CD8-positive, alpha-beta memory T cell (primary cell): ENCODE results near the gene TESMIN. TPM values are rescaled to one million over a fixed set of nuclear protein-coding genes. Genes with fewer than 3 reads are reported as not detected.

Experiments
- CTCF ChIA-PET: fragments of 350-600 bp; sonication (Branson Sonifier 250); formaldehyde crosslinking; loops from one replicate; lab custom pipeline; 2021; ENCODE audit warnings: antibody characterized with exemption; lab: Charles Lee
- POLR2A ChIA-PET: fragments of 350-600 bp; sonication (Branson Sonifier 250); formaldehyde crosslinking; loops from one replicate; lab custom pipeline; 2021; ENCODE audit warnings: antibody characterized with exemption; lab: Charles Lee
- DNase-seq, 5 donors: peaks; one replicate each; pipeline versions ENCODE4 v3.0.0 to v3.0.0-alpha.2; 2020 to 2022; ENCODE audit warnings: mixed read lengths in 1 of 5
- H3K27ac ChIP-seq: one replicate; pipeline ENCODE4 v1.7.0; 2013; ENCODE audit warnings: low read depth, mild to moderate bottlenecking, low read length, moderate library complexity
- H3K27me3 ChIP-seq: 2 replicates; pipeline ENCODE4 v1.7.0; 2013; ENCODE audit warnings: low read length, mild to moderate bottlenecking; ENCODE audit not compliant: insufficient read depth, poor library complexity, severe bottlenecking
- H3K36me3 ChIP-seq: 2 replicates; pipeline ENCODE4 v1.7.0; 2013; ENCODE audit warnings: mild to moderate bottlenecking, low read length, moderate library complexity; ENCODE audit not compliant: insufficient read depth
- H3K4me1 ChIP-seq: 2 replicates; pipeline ENCODE4 v1.7.0; 2013; ENCODE audit warnings: mild to moderate bottlenecking, low read length, moderate library complexity; ENCODE audit not compliant: insufficient read depth
- H3K4me3 ChIP-seq: 2 replicates; pipeline ENCODE4 v1.7.0; 2013; ENCODE audit warnings: mild to moderate bottlenecking, low read length
- H3K9me3 ChIP-seq: 2 replicates; pipeline ENCODE4 v1.7.0; 2013; ENCODE audit warnings: mild to moderate bottlenecking, low read length
- H3K27ac Mint-ChIP-seq, 8 donors: one replicate each; pipeline ENCODE4 v1.8.0; 2020 to 2021; ENCODE audit warnings: mixed read lengths in 8 of 8, mild to moderate bottlenecking in 6 of 8, inconsistent platforms in 3 of 8, moderate library complexity in 3 of 8
- H3K27me3 Mint-ChIP-seq, 2 donors: one replicate each; pipeline ENCODE4 v1.8.0; 2020 to 2021; ENCODE audit warnings: mixed read lengths in 2 of 2, mild to moderate bottlenecking in 1 of 2, moderate library complexity in 1 of 2
- H3K36me3 Mint-ChIP-seq, 3 donors: one replicate each; pipeline ENCODE4 v1.8.0; 2020 to 2021; ENCODE audit warnings: mixed read lengths in 3 of 3, inconsistent platforms in 1 of 3, mild to moderate bottlenecking in 1 of 3
- H3K4me1 Mint-ChIP-seq, 3 donors: one replicate each; pipeline ENCODE4 v1.8.0; 2020 to 2021; ENCODE audit warnings: mixed read lengths in 3 of 3, inconsistent platforms in 1 of 3, mild to moderate bottlenecking in 1 of 3
- H3K4me3 Mint-ChIP-seq, 7 donors: one replicate each; pipeline ENCODE4 v1.8.0; 2020 to 2021; ENCODE audit warnings: mixed read lengths in 7 of 7, mild to moderate bottlenecking in 6 of 7, moderate library complexity in 4 of 7, inconsistent platforms in 2 of 7
- H3K9me3 Mint-ChIP-seq, 5 donors: one replicate each; pipeline ENCODE4 v1.8.0; 2020 to 2022; ENCODE audit warnings: mixed read lengths in 5 of 5, mild to moderate bottlenecking in 3 of 5, moderate library complexity in 2 of 5, inconsistent platforms in 1 of 5
- polyA plus RNA-seq: library from polyadenylated mRNA; unstranded; fragments of 300-500 nt; fragmentation: Illumina TruSeq; gene quantifications from one replicate; pipeline ENCODE4 v1.2.3, GENCODE V29; 2021
- total RNA-seq, 2 experiments: library from RNA; stranded (reverse); gene quantifications; one replicate each; pipeline ENCODE4 v1.2.3, GENCODE V29; 2021

Gene TESMIN
- total and polyA plus RNA-seq, 3 experiments from 2014 or later: 1.3 to 3.2 (median 1.3) TPM

- no peaks in the 10 kb centered on the region for H3K27me3 Mint-ChIP-seq
- no peak for DNase-seq
- peaks cover 0 to 29% (median 10%) of the 10 kb centered on the region in 3 donors for H3K36me3 Mint-ChIP-seq
- no peaks in the 10 kb centered on the region for H3K4me1 Mint-ChIP-seq
- H3K9me3 Mint-ChIP-seq: no peaks in the 10 kb centered on the region
- Histone ChIP-seq H3K27me3 (no peaks in the 10 kb centered on the region), H3K4me1 (no peaks in the 10 kb centered on the region), H3K4me3 (no peak overlapping the region), H3K9me3 (no peaks in the 10 kb centered on the region), H3K27ac (no peak overlapping the region), H3K36me3 (no peaks in the 10 kb centered on the region)
- ChIA-PET POLR2A (interaction anchor here (0.6 kb wide), 1 partner anchor 230 kb away, joined by 3 read pairs; no protein-coding TSS in a partner anchor), CTCF (no interaction called here)
- H3K27ac Mint-ChIP-seq: no peak overlapping the region
- H3K4me3 Mint-ChIP-seq: no peak overlapping the region
Measured at GRCh38 chr11:68743539-68743938, 7.8 kb downstream of the TESMIN start.

- Mint-ChIP-seq H3K27me3 (no peaks in the 10 kb centered on the region), H3K4me3 (no peak overlapping the region), H3K9me3 (no peaks in the 10 kb centered on the region), H3K36me3 (peaks cover 4 to 32% (median 13%) of the 10 kb centered on the region in 3 donors), H3K4me1 (no peaks in the 10 kb centered on the region), H3K27ac (peak overlapping the region in 1 of 8 donors; percentile 62)
- ChIA-PET CTCF (no interaction called here), POLR2A (no interaction called here)
- DNase-seq: no peak
- H3K27me3 ChIP-seq: no peaks in the 10 kb centered on the region
- H3K9me3 ChIP-seq: no peaks in the 10 kb centered on the region
- H3K4me1 ChIP-seq: no peaks in the 10 kb centered on the region
- H3K36me3 ChIP-seq: no peaks in the 10 kb centered on the region
- no peak overlapping the region for H3K27ac ChIP-seq
- H3K4me3 ChIP-seq: no peak overlapping the region
Measured at GRCh38 chr11:68741463-68741862, 9.9 kb downstream of the TESMIN start.

DNA sequence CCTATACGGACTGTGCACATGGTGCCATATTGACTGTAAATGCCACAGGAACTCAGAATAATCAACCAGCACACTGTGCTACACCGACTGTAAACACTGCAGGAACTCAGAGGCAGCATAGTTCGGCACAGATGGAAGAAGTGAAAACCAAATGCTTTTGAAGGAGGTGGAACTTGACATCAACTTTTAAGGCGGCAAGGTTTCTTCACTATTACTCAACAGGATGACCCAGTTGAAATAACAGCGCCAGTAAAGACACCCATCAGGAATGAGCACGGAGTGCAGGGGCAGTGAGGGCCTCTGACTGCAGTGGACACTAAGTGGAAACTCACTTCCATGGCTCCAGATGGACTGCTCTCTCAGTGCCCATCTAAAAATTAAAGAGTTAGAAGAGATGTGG lies 15.7 kb downstream of the TESMIN start:
- no peak for DNase-seq

DNA sequence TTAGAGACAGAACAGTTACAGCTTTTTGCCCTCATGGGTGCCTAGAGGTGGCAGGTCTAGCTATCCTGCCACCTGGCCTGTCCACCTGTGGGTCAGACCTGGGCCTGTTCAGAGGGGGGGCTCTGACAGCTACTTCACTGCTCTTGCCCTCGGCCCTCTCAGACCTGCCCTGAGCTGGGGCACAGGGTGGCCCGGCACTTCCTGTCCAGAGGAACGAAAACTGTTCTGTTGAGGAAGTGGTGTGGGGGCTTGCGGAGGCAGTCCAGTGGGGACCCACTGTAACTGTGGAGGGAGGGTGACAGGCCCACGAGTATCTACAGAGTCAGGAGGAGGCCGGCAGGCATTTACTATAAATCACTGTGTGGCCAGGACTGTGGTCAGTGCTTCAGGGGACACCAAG lies 16.2 kb downstream of the TESMIN start:
- Histone ChIP-seq H3K9me3 (no peaks in the 10 kb centered on the region), H3K36me3 (no peaks in the 10 kb centered on the region), H3K27me3 (no peaks in the 10 kb centered on the region), H3K27ac (no peak overlapping the region), H3K4me3 (no peak overlapping the region), H3K4me1 (no peaks in the 10 kb centered on the region)
- no peak overlapping the region for H3K27ac Mint-ChIP-seq
- no peaks in the 10 kb centered on the region for H3K9me3 Mint-ChIP-seq
- no peak for DNase-seq
- H3K27me3 Mint-ChIP-seq: no peaks in the 10 kb centered on the region
- H3K4me3 Mint-ChIP-seq: no peak overlapping the region
- CTCF ChIA-PET: no interaction called here
- H3K36me3 Mint-ChIP-seq: peaks cover 4 to 14% (median 8%) of the 10 kb centered on the region in 3 donors
- no peaks in the 10 kb centered on the region for H3K4me1 Mint-ChIP-seq
- POLR2A ChIA-PET: no interaction called here

More for the DNA sequence above, 15.7 kb downstream of the TESMIN start:
- H3K27me3 ChIP-seq: no peaks in the 10 kb centered on the region
- Mint-ChIP-seq H3K4me1 (no peaks in the 10 kb centered on the region), H3K27me3 (no peaks in the 10 kb centered on the region), H3K36me3 (peaks cover 4 to 14% (median 8%) of the 10 kb centered on the region in 3 donors), H3K27ac (peak overlapping the region in 1 of 8 donors; percentile 6), H3K9me3 (no peaks in the 10 kb centered on the region), H3K4me3 (no peak overlapping the region)
- no peak overlapping the region for H3K4me3 ChIP-seq
- no peaks in the 10 kb centered on the region for H3K4me1 ChIP-seq
- ChIA-PET CTCF (no interaction called here), POLR2A (no interaction called here)
- H3K27ac ChIP-seq: no peak overlapping the region
- no peaks in the 10 kb centered on the region for H3K9me3 ChIP-seq
- H3K36me3 ChIP-seq: no peaks in the 10 kb centered on the region

DNA sequence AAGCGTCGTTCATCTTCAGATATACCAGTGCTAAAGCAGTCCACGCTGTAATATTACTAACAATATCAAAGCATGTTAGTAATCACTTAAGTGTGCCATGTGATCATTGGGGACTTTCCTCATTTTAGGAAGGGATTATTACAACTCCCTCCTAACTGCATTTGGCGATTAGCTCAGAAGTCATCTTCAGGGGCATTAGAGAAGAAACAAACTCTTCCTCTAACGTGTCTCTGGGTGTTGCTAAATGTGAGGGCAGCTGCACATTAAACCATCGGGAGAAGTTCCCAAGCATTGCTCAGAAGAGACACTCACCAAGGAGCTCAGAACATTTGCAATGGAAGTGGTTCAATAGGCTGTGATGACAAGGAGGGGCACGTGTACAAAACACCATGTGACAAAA lies 17.2 kb downstream of the TESMIN start:
- H3K9me3 Mint-ChIP-seq: no peaks in the 10 kb centered on the region

DNA sequence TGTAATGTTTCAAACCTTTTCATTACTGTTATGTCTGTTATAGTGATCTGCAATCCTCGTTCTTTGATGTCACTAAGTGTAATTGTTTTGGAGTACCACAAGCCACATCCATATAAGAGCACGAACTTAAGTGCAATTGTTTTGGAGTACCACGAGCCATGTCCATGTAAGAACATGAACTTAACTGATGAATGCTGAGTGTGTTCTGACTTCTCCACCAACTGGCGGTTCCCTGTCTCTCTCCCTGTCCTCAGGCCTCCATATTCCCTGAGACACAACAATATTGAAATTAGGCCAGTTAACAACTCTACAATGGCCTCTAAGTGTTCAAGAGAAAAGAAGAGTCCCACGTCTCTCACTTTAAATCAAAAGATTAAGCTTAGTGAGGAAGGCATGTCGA lies 23.5 kb downstream of the TESMIN start:
- H3K4me3 Mint-ChIP-seq: no peak overlapping the region
- Histone ChIP-seq H3K9me3 (no peaks in the 10 kb centered on the region), H3K27ac (no peak overlapping the region), H3K4me3 (no peak overlapping the region), H3K4me1 (no peaks in the 10 kb centered on the region), H3K36me3 (no peaks in the 10 kb centered on the region), H3K27me3 (no peaks in the 10 kb centered on the region)
- no peaks in the 10 kb centered on the region for H3K4me1 Mint-ChIP-seq
- ChIA-PET POLR2A (no interaction called here), CTCF (no interaction called here)
- H3K27me3 Mint-ChIP-seq: no peaks in the 10 kb centered on the region
- no peak for DNase-seq
- no peak overlapping the region for H3K27ac Mint-ChIP-seq
- no peaks in the 10 kb centered on the region for H3K9me3 Mint-ChIP-seq
- H3K36me3 Mint-ChIP-seq: no peaks in the 10 kb centered on the region

More for the DNA sequence above, 17.2 kb downstream of the TESMIN start:
- no peaks in the 10 kb centered on the region for H3K4me1 Mint-ChIP-seq
- no peak overlapping the region for H3K4me3 Mint-ChIP-seq
- DNase-seq: no peak
- H3K4me1 ChIP-seq: no peaks in the 10 kb centered on the region
- H3K36me3 Mint-ChIP-seq: peaks cover 4 to 10% (median 8%) of the 10 kb centered on the region in 3 donors
- H3K36me3 ChIP-seq: no peaks in the 10 kb centered on the region
- POLR2A ChIA-PET: no interaction called here
- H3K27me3 Mint-ChIP-seq: no peaks in the 10 kb centered on the region
- no peaks in the 10 kb centered on the region for H3K27me3 ChIP-seq
- CTCF ChIA-PET: no interaction called here
- H3K27ac ChIP-seq: no peak overlapping the region
- no peak overlapping the region for H3K4me3 ChIP-seq
- H3K9me3 ChIP-seq: no peaks in the 10 kb centered on the region
- no peak overlapping the region for H3K27ac Mint-ChIP-seq

DNA sequence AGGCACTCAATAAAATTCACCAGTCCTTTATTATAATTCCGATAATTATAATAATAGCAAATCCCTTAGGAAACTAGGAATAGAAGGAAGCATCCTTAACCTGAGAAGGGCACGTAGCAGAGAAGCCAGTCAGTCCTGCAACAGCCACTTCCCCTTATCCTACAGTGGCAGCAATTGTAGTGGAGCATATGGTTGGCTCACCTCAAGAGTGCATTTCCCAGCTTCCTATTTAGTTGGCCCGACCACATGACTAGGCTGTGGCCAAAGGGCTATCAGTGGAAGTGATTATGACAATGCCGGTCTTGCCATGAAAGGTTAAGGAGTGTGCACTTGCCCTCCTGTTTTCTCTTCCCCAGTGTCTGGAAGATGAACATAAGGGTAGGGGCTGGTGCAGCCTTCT lies 27.0 kb downstream of the TESMIN start:
- Mint-ChIP-seq H3K9me3 (peaks cover 3 to 11% (median 10%) of the 10 kb centered on the region in 5 donors), H3K36me3 (peaks cover 8 to 25% (median 10%) of the 10 kb centered on the region in 3 donors), H3K4me1 (no peaks in the 10 kb centered on the region), H3K27me3 (peaks cover 4 to 5% of the 10 kb centered on the region in 2 donors), H3K27ac (no peak overlapping the region), H3K4me3 (no peak overlapping the region)
- Histone ChIP-seq H3K27me3 (no peaks in the 10 kb centered on the region), H3K36me3 (no peaks in the 10 kb centered on the region), H3K4me3 (no peak overlapping the region), H3K4me1 (no peaks in the 10 kb centered on the region), H3K27ac (no peak overlapping the region), H3K9me3 (no peaks in the 10 kb centered on the region)
- no peak for DNase-seq
- ChIA-PET POLR2A (no interaction called here), CTCF (no interaction called here)

GRCh38 chr11:68722143-68722542 lies 29.2 kb downstream of the TESMIN start:
- Mint-ChIP-seq H3K27me3 (peaks cover 5 to 8% of the 10 kb centered on the region in 2 donors), H3K36me3 (peaks cover 11 to 40% (median 12%) of the 10 kb centered on the region in 3 donors), H3K4me3 (no peak overlapping the region), H3K4me1 (no peaks in the 10 kb centered on the region), H3K9me3 (peaks cover 3 to 14% (median 13%) of the 10 kb centered on the region in 5 donors), H3K27ac (no peak overlapping the region)
- no peaks in the 10 kb centered on the region for H3K9me3 ChIP-seq
- ChIA-PET CTCF (no interaction called here), POLR2A (no interaction called here)
- no peak for DNase-seq
- no peaks in the 10 kb centered on the region for H3K4me1 ChIP-seq
- H3K4me3 ChIP-seq: no peak overlapping the region
- no peaks in the 10 kb centered on the region for H3K27me3 ChIP-seq
- H3K27ac ChIP-seq: no peak overlapping the region
- H3K36me3 ChIP-seq: no peaks in the 10 kb centered on the region
